K562 (cell line): Measurements from ENCODE around the gene DSTYK. TPM values are rescaled to one million over a fixed set of nuclear protein-coding genes. Genes with fewer than 3 reads are reported as not detected.

Experiments used
- ATAC-seq: fragments of 200-7000 bp; cut with Tn5 transposase; 3 replicates; pipeline ENCODE4 v1.9.1; 2020; ENCODE audit warnings: moderate library complexity
- BruUV-seq: library from RNA; stranded (reverse); fragments of 400-500 nt; replicated peaks from 2 replicates; lab custom pipeline; 2021; lab: Mats Ljungman, UMichigan
- CTCF ChIA-PET: fragments of 300-600 bp; formaldehyde crosslinking; extraction: SDS; loops from one replicate; lab custom pipeline; 2021; ENCODE audit warnings: low intra/inter-chr PET ratio; lab: Yijun Ruan, JAX
- POLR2A ChIA-PET: fragments of 300-600, 350-650 bp; sonication (Branson Sonifier 250); formaldehyde crosslinking; extraction: SDS; loops from one replicate; lab custom pipeline; 2021; ENCODE audit warnings: antibody characterized with exemption, inconsistent platforms; lab: Yijun Ruan, JAX
- DNase-seq, 4 experiments: peaks; one replicate each; pipeline versions ENCODE4 v3.0.0 to v3.0.0-alpha.2; 2011 to 2018; ENCODE audit warnings: low spot score in 3 of 4, mixed read lengths in 3 of 4; ENCODE audit errors: extremely low read depth in 1 of 4
- FAIRE-seq: peaks from 2 replicates; lab custom pipeline; 2011; peaks lifted over from hg19 to GRCh38; lab: Jason Lieb, UNC
- H2AFZ ChIP-seq: 2 replicates; pipeline ENCODE4 v1.6.0; 2011; ENCODE audit warnings: low read depth, low read length, control low read depth, inconsistent platforms
- H3K27ac ChIP-seq: fragments of 200-600 bp; 3 replicates; pipeline ENCODE4 v1.8.0; 2011; ENCODE audit warnings: low read depth, mild to moderate bottlenecking, control low read depth, inconsistent platforms, low read length, moderate library complexity, mixed read lengths; ENCODE audit errors: extremely low read depth
- H3K27me3 ChIP-seq, 2 experiments: fragments of 300-600 bp in 1 of 2; 2 replicates in 1 of 2; 3 replicates in 1 of 2; pipeline versions ENCODE4 v1.6.0 to v1.8.0; 2011; ENCODE audit warnings: inconsistent platforms in 2 of 2, low read length in 2 of 2, mild to moderate bottlenecking in 1 of 2, mixed read lengths in 1 of 2, moderate library complexity in 1 of 2; ENCODE audit not compliant: control insufficient read depth in 2 of 2, insufficient read depth in 2 of 2
- H3K36me3 ChIP-seq: fragments of 300-600 bp; 3 replicates; pipeline ENCODE4 v1.8.0; 2011; ENCODE audit warnings: mild to moderate bottlenecking, low read length, inconsistent platforms; ENCODE audit not compliant: control insufficient read depth, insufficient read depth
- H3K4me1 ChIP-seq, 2 experiments: fragments of 200-600 bp in 1 of 2; replicated peaks in 1 of 2; 2 replicates in 1 of 2; 3 replicates in 1 of 2; pipeline versions ENCODE4 v1.5.1 to v1.8.0; 2011; ENCODE audit warnings: inconsistent platforms in 2 of 2, low read length in 2 of 2, mild to moderate bottlenecking in 1 of 2, mixed read lengths in 1 of 2, moderate library complexity in 1 of 2; ENCODE audit not compliant: control insufficient read depth in 2 of 2, insufficient read depth in 2 of 2
- H3K4me2 ChIP-seq: 2 replicates; pipeline ENCODE4 v1.6.1; 2011; ENCODE audit warnings: low read length, control low read depth, inconsistent platforms, mixed read lengths; ENCODE audit not compliant: insufficient read depth
- H3K4me3 ChIP-seq: fragments of 200-600 bp; sonication (generic), shearing (Covaris generic); 2 replicates; pipeline ENCODE4 v1.5.1; 2016; ENCODE audit warnings: control low read depth, inconsistent platforms
- H3K79me2 ChIP-seq: fragments of 200-600 bp; 3 replicates; pipeline ENCODE4 v1.8.0; 2011; ENCODE audit warnings: low read length, inconsistent platforms; ENCODE audit not compliant: control insufficient read depth, insufficient read depth
- H3K9ac ChIP-seq, 2 experiments: 2 replicates each; pipeline versions ENCODE4 v1.6.0 to v1.6.1; 2011; ENCODE audit warnings: low read depth in 2 of 2, low read length in 2 of 2, control low read depth in 1 of 2, inconsistent platforms in 1 of 2, mild to moderate bottlenecking in 1 of 2, mixed read lengths in 1 of 2; ENCODE audit not compliant: insufficient read depth in 1 of 2
- H3K9me1 ChIP-seq: one replicate; pipeline ENCODE4 v1.6.0; 2011; ENCODE audit warnings: inconsistent platforms, mild to moderate bottlenecking, low read length, moderate library complexity; ENCODE audit not compliant: control insufficient read depth, insufficient read depth
- H3K9me3 ChIP-seq: replicated peaks from 2 replicates; pipeline ENCODE4 v1.5.1; 2011; ENCODE audit warnings: low read depth, low read length, inconsistent platforms; ENCODE audit not compliant: control insufficient read depth, insufficient read depth
- H4K20me1 ChIP-seq: replicated peaks from 2 replicates; pipeline ENCODE4 v1.6.1; 2011; ENCODE audit warnings: low read length, inconsistent platforms, mixed read lengths; ENCODE audit not compliant: control insufficient read depth, insufficient read depth
- BCL6 ChIP-seq: fragments of 250-450 bp; sonication (Bioruptor Pico); IDR thresholded peaks from 2 replicates; pipeline ENCODE4 v1.4.0; 2020
- ZBTB33 ChIP-seq: sonication (generic); formaldehyde crosslinking; IDR thresholded peaks from 2 replicates; pipeline ENCODE4 v1.8.1; 2023; ENCODE audit warnings: mild to moderate bottlenecking, missing genetic modification reagents
- WGBS: fragments of 100-300 bp; shearing (Covaris generic); methylation state at CpG from one replicate; pipeline ENCODE4 v1.1.6; 2016; ENCODE audit warnings: low coverage, mixed read lengths; ENCODE audit not compliant: insufficient coverage; ENCODE audit errors: missing lambda C conversion rate; 5-methylcytosine and 5-hydroxymethylcytosine counted together
- in situ Hi-C: fragments of 300-500 bp; cut with MboI; formaldehyde crosslinking; loops from 4 replicates; pipeline ENCODE4 v1.15.0; 2018; ENCODE audit warnings: inconsistent platforms, mixed read lengths
- intact Hi-C: fragments of 100-400 bp; cut with micrococcal nuclease; formaldehyde crosslinking; loops from 2 replicates; pipeline ENCODE4 v1.14.2; 2022
- polyA plus RNA-seq, 8 experiments: library from polyadenylated mRNA; depleted of rRNA in 4 of 8; stranded (reverse) in 5 of 8; unstranded in 3 of 8; fragments of >200 nt; fragmentation: Nextera tagmentation in 2 of 8; fragmentation: Illumina TruSeq in 1 of 8; extraction: Ambion mirVana in 2 of 8; extraction: Trizol in 1 of 8; gene quantifications; 2 replicates each; pipeline versions ENCODE4 v1.2.1 to v1.2.3, GENCODE V29; 2011 to 2014; ENCODE audit warnings: inconsistent platforms in 1 of 8, missing spikeins in 1 of 8
- total RNA-seq, 7 experiments: library from RNA; depleted of rRNA in 6 of 7; stranded (reverse); fragments of >200 nt in 6 of 7; fragmentation: Illumina TruSeq in 2 of 7; extraction: Trizol in 2 of 7; gene quantifications; 2 replicates each; pipeline versions ENCODE4 v1.2.1 to v1.2.3, GENCODE V29; 2011 to 2021; ENCODE audit warnings: low replicate concordance in 1 of 7

The DSTYK gene
- total and polyA plus RNA-seq, 9 of the 15 experiments (the other 6 are each of a cell fraction or from before 2014, with no cell fraction given), result 4.2 to 7.1 (median 6.2) TPM

- H2AFZ ChIP-seq, result no peak overlapping the region
- no peaks in the 10 kb centered on the region for H3K9me3 ChIP-seq
- BruUV-seq, result no TSS peak
- no peak overlapping the region for H3K27ac ChIP-seq
- no peak overlapping the region for H3K4me3 ChIP-seq
- H3K36me3 ChIP-seq, result no peaks in the 10 kb centered on the region
- H3K79me2 ChIP-seq, result no peaks in the 10 kb centered on the region
- ChIA-PET POLR2A (interaction anchor here (0.5 to 0.6 kb wide), 2 partner anchors 44 to 258 kb away, joined by 3 read pairs; no protein-coding TSS in a partner anchor), CTCF (no interaction called here)
- ATAC-seq (no peak), DNase-seq (no peak), FAIRE-seq (no peak)
- TF ChIP-seq ZBTB33 (CRISPR knock-in tag) (0 out of 2 replicates have a peak, but pooled peaks have one; percentile 23), BCL6 (CRISPR knock-in tag) (no peak)
- peaks cover 14 to 19% of the 10 kb centered on the region in 2 experiments for H3K4me1 ChIP-seq
- 63% methylated on average over 35 of the region's 36 CpGs for WGBS
- no peaks in the 10 kb centered on the region for H3K9me1 ChIP-seq
- no peak overlapping the region for H3K9ac ChIP-seq
- intact Hi-C loops, result no loop called here
- in situ Hi-C loops, result no loop called here
- no peaks in the 10 kb centered on the region for H4K20me1 ChIP-seq
- H3K27me3 ChIP-seq, result peaks cover 0 to 22% of the 10 kb centered on the region in 2 experiments; a peak in 2 of 5 replicates
- no peak overlapping the region for H3K4me2 ChIP-seq
Measured at GRCh38 chr1:205241366-205242030, 30.0 kb upstream of the DSTYK start.
